ENCODE data around the gene RALGAPA2.

The RALGAPA2 gene

DNA sequence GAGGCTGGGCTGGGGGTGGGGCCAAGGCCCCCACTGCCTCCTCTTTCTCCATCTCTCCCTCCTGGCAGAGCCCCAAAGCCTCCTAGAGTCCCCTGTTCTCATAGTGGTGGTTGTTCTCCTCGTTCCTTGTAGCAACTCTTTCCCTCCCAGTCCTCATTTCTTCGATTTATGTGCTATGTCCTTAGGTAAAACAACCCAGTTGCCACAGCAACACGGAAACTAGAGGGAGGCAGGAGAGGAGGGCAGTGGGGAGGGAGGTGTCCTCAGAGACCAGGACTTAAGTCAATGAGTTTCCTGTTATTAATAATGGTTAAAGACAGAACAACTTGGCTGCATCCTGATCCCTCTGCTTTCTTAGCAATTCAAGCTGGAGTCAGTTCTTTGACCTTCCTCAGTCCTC, 183.6 kb downstream of the RALGAPA2 start:
- DNase-seq, result no peak

DNA sequence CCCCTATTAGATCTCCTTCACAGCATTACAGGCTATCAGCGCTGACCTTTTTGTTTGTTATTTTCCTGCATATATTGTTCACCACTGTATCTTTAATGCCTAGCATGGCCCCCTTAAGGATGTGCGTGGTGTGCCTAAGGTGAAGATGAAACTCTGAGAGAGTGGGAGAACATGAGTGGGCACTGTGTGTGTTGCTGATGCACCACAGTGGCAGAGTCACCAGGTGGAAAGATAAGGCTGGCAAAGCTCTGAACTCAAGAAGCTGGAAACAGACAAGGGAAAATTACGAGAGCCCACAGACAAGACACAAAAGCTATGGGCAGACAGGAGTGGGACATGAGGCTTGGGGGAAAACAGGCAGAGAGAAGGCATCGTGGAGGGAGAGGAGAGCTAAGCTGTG, 184.8 kb downstream of the RALGAPA2 start:
- DNase-seq, result no peak

DNA sequence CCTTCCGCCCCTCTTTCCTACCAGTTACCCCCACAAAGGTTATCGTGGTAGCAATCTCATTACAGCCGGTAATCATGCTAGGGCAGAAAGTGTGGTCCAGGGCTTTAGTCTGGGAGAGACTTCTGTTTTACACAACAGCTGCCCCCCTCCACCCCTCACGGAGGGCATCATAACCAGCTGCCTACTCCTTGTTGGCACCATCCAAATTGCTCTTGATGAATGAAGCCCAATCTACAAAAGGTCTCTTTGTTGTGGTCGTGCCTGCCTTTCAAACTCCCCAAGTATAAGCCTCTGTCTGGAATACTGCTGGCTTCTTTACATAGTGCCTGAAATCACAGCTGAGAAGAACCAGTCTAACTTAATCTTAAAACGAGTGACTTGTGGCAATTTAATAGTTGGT, 186.7 kb downstream of the RALGAPA2 start:
- peak; percentile 29 for DNase-seq

DNA sequence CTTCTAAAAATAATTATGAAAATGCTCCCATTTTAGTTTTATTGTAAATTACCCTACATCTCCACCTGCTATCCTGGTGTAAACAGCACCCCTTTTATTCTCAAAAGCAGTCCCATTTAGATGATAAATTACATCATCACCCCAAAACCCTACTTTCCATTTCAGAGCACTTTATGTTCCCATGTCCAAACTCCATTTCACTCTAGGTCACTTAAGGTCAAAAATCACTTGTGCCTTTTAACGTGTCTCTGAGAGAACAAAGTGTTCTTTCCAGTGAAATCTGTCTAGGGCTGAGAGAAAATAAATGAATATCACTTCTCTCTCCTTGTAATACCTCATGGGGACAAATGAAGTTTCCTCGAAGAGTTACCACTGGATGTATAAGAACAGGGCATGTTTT, 187.2 kb downstream of the RALGAPA2 start:
- DNase-seq, result no peak

DNA sequence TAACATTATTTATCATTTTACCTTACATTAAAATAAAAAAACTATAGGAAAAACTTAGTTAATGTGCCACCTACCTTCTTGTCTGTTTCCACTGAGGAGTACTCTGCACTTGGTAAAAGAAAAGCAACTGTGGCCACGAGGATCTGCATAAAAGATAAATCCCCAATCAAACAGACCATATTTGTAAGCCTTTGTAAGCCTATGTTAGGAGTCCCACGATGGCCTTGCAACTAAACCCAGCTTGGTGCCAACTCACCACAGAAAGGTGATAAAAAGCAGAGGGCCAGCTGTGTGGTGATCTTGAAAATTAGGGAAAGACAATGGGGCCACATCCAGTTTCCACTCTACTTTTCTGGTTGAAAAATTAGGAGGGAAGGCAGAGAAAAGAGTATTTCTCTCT, 187.7 kb downstream of the RALGAPA2 start:
- DNase-seq, result no peak

DNA sequence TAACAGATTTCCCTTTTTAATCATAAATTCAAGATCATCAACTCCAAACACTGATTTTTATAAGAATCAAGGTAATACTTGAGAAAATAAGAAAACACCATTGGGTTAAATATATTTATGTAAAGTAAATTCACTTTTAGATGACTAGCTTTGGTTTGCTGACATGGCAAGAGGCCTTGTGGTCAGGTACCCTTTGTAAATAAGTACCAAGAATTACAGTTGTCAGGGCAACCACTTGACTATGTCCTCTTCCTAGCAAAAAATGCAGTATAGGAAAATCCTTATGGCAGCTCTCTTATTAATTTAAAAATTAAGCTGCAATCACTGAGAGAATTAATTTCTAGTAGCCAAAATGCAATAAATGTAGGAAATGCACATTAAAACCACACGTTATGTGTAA, 190.7 kb downstream of the RALGAPA2 start:
- no peak for DNase-seq

DNA sequence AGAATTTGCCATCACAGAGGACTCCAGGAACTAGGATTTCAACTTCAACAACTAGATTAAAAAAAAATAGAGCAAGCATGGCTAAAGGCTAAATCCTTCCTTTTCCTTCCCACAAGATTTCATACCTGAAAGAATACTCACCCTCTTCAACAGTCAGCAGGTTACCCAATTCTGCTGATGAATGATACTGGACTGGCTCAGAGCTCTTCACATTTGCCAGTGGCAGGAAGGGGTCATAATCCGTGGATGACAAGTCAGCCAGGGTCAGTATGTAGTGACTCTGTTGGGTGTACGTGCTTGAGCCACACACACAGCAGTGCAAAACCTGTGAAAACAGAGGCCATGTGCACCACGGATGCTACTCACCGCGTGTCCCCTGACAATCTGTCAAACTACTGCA, 191.7 kb downstream of the RALGAPA2 start:
- DNase-seq, result no peak

DNA sequence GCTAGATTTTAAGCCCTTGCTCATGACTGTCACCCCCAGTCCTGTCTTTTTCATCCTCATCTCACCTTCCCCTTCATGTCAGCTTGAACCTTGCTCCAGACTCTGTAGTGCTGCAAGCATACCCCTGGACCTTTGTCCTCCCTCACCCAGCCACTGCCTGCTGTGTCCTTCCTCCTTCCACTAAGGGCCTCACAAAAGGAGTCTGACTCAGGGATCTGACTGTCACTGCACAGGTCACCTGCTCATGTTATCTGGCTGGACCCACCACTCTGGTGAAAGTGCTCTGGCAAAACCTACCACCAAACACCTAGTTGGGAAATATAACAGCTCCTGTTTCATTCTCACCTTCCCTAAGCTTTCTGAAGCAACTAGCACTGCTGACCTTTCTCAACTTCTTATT, 193.2 kb downstream of the RALGAPA2 start:
- no peak for DNase-seq

DNA sequence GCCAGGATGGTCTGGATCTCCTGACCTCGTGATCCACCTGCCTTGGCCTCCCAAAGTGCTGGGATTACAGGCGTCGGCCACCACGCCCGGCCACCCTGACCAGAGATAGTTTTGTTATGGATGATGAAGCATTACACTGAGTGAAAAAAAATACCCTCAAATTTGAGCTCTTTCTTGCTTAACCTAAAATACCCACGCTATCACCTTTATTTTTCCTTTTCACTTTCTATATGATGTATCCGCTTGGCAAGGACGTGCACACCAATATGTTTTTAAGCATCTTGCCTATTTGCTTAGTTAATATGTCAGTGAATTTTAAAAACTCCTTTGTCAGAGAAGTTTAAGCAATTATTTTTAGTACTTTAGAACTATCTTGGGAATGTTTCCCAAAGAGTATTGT, 194.2 kb downstream of the RALGAPA2 start:
- no peak for DNase-seq

DNA sequence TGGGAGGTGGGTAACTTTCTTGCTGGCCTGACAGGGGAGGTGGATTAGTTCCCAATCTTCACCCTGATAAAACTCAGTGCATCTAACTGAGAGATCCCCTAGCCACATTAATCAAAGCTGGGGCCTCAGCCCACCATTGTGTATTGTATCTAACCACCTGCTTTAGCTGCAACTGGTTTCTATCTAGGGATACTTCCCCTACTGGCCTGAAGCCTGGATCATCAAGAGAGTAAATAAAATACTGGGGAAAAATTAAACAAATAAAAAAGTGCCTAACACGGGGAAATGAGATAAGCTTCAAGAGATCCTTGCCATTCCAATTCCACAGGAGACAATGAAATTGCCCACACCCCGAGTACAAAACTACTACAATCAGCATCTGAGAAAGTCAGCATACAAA, 195.1 kb downstream of the RALGAPA2 start:
- no peak for DNase-seq

DNA sequence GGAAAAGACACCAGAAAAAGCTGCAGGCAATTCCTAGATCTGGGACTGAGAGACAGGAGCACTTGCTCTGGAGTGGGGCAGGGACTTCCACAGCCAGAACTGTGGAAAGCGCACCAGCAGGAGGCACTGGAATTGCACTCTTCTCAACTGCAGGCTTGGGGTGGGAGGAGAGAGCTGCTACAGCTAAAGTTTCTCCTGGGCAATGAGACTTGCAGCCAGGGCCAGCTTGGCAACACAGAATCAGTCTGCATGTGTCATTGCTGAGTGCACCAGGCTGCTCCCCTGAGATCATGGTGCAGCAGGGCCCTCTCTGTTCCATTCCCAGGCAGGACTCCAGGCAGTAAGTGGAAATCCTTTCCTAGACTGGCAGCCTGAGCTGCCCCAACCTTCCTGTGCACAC, 198.7 kb downstream of the RALGAPA2 start:
- DNase-seq, result no peak

DNA sequence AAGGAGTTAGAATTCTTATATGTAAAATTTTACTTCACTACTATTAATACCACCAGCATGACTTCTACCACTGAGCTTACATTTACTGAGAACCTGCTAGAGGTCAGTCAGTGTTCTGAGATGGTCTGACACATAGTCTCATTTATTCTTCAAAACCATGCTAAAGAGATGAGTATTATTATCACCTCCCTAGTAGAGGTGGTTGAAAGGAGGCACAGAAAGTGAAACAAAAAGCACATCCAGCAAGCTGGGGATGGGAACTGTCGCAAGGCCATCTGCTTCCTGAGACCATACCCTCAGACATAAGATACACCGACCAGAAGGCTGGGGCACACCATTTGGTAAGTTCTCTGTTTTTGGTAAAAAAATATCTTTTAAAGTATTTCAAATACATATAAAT, 206.9 kb downstream of the RALGAPA2 start:
- DNase-seq, result no peak

DNA sequence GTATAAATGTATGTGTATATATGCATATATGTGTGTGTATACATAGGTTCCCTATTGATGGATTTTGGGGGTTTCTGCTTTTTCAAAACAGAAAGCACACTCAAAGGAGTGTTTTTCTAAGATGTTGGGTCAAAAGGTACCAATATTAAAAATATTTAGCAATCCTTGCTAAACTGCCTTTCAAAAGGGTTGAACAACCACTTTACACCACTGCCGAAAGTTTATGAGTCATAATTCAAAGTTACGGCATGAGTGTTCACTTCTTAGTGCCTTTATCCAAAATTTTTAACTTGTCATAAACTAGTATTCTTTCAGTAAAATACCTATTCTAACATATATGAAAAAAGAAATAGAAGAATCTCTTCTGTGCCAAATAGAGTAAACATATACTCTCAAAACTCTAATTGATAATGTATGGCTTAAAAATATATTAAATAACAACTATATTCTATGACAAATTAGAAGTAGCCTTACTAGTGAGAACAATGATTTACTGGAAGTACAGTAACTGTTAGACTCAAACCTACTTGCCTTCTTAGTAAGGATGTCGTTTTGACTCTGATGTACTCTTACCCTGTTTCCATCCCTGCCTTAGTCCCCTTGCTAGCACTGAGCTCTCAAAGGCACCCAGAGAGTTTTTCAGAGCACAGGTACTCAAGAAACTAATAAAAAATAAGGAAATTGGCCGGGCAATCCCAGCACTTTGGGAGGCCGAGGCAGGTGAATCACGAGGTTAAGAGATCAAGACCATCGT, 208.5 kb downstream of the RALGAPA2 start:
- DNase-seq, result no peak

DNA sequence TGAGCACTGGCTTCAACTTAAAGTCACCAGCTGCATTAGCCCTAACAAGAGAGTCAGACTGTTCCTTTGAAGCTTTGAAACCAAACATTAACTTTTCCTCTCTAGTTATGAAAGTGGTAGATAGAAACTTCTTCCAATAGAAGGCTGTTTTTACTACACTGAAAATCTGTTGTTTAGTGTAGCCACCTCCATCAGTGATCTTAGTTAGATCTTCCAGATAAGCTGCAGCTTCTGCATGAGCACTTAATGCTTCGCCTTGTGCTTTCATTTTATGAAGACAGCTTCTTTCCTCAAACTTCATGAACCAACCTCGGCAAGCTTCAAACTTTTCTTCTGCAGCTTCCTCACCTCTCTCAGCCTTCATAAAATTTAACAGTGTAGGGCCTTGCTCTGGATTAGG, 211.3 kb downstream of the RALGAPA2 start:
- no peak for DNase-seq

DNA sequence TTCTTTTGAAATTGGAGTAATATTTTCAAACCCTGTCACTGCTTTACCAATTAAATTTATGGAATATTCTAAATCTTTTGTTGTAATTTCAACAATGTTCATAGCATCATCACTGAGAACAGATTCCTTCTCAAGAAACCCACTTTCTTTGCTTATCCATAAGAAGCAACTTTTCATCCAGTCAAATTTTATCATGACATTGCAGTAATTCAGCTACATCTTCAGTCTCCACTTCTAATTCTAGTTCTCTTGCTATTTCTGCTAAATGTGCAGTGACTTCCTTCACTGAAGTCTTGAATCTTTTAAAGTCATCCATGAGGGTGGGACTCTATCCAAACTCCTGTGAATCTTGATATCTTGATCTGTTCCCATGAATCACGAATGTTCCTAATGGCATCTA, 212.1 kb downstream of the RALGAPA2 start:
- DNase-seq, result no peak

DNA sequence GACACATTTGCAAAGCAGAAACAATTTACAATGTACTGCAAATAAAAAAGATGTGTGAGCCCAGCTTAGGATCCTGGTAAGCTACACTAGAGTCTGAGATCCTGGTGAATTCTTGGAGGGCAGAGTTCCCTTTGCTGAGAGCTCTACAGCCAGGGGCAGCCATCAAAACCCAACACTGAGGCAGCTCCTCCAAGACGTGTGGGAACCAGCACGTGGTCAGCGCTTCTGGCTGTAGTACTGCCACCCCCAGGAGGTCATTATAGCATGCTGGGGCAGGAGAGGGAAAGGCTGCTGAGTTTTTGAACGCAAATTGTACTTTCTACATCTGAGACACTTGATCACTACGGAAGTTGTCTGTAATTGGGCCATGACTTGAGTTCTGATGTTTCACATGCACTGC, 213.0 kb downstream of the RALGAPA2 start:
- no peak for DNase-seq

DNA sequence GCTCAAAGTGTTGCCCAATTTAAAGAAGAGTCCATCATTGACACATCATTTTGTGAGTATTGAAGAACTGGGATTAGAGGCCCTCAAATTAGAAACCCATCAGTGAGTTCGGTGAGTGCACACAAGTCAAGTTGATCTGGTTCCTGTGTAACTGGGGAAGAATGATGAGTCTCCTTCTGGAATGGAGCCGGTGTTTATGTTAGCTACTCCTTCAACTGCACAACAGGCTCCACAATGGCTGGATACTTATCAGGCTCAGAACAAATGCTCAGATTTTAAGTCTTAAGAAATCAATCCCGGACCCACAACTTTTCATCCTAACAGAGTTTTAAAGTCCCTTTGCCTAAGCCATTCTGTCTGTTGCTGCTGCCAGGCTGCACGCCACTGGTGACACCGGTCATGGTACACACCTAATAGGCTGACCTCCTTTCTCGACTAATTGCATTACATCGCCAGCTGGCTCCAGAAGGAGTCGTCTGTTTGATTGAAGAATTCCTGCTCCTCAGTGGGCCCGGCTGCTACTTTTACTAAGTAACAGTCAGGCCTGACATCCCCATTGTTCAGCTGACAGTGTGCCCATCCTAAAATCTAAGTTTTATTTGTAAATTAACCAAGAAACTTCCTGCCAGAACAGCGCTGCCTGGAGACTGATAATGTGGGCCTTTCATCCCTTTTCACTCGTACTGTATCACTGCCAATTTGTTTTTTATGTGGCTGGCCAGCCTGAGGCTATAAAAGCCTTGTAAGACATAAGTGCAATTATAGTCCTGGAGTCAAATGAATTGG, 214.2 kb downstream of the RALGAPA2 start:
- DNase-seq, result no peak

DNA sequence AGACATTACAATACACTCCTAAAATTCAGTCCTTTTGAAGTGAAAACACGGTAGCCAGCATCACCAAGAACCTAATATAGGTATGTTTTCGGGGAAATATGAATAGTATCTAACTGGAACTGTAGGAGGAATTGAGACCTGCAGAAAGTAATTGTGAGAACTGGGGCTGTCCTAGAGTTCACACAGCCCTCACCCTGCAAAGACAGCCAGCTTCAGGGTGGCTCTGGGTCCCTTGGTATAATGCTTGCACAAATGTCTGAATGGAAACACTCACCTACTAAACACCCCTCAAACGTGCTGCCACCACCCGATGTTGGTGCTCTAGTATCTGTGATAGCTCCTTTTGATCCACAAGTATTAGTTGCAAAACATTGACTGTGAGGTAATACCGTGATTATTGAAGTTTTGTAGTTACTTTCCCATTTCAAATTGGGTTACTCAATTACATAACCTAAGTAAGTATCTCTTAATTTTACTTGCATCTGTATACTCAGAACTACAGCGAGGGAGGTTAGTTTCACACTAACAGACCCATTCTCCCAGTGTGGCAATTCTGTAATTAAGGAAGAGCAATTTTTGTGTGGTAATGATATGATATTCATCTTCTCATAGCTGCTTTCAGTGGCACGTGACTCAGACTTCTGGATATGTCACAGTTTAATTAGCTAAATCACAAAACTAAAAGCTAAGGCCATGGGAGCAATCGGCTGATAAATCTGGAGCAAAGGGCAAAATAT, 215.0 kb downstream of the RALGAPA2 start:
- no peak for DNase-seq

DNA sequence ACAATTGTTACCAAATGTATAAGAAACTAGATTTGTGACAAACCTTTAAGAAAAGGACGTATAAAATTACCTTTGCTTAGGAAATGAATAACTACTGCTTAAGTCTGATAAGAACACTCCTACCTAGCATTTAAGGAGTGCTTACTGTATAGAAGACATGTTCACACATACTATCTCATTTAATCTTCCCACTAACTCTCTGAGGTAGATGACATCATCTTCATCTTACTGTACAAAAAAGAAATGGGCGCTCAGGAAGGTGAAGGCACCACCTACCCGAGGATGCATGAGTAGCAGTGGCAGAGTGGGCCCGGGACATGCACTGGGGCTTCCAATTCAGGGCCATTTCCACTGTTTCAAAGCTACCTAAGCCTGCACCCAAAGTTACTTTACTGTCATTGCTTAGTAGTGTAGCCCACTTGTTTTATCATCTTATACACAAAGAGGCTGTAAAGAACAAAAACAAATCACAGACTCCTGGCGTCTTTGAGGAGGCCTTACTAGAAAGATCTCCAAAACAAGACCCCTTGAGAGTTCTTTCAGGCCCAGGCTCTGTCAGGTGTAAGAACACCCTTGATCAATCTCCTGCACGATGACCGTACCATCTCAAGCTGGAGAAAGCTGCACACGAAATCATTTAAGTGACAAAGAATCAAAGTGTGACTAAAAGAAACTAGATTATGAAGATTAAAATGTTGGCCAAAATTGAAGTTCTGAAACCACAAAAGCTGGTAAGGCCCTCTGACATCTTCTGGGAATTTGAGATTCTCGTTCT, 216.5 kb downstream of the RALGAPA2 start:
- DNase-seq, result no peak

DNA sequence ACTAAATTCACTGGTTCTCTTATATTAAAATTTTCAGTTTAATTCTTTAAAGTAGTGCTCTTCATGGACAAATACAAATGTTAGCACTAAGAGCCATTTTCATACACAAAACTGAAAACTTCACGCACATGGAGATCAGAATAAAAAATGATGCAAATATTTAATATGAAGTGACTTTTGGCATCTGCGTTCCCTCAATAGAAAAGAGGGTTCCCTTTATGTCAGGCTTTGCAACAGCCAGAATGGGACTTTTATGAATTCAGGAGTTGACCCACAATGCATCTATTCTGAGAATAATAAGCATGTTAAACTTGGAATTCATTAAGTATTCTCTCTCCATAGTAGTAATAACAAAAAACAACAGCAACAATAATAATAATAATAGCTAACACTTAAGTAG, 218.7 kb downstream of the RALGAPA2 start:
- DNase-seq, result no peak

DNA sequence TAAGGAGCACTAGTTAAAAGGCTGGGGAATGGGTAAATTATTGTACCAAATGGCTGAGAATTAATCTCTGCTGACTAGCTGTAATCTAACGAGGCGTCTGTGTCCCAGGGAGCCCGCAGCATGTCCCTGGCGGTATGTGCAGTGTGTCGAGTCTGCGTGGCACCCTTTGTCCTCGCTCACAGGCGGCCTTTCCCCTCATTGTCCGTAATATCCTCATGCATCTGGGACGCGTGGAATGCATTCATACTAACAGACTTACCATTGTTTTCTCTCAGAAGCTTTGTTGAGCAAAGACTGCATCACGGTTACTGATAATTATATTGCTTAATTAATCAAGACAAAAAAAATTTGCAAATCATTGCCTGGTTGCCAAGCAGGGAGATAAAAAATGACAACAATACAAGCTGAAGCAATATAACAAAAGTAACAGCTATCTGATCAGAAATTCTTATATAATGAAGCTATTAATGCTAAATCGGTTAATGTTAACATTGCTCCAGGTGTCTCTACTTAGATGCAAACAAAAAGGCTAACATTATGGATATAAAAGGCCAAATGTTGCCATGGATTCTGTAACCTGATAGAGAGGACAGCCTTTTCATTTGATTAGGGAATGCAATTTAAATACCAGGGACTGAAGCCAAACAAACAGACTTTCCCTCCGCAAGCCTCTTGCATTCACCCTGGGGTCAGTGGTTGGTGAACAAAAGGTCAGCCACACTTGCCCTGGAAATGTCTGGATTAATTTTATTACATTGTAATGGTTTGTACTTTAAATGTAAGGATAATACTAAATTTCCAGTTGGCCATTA, 219.7 kb downstream of the RALGAPA2 start:
- DNase-seq, result no peak

DNA sequence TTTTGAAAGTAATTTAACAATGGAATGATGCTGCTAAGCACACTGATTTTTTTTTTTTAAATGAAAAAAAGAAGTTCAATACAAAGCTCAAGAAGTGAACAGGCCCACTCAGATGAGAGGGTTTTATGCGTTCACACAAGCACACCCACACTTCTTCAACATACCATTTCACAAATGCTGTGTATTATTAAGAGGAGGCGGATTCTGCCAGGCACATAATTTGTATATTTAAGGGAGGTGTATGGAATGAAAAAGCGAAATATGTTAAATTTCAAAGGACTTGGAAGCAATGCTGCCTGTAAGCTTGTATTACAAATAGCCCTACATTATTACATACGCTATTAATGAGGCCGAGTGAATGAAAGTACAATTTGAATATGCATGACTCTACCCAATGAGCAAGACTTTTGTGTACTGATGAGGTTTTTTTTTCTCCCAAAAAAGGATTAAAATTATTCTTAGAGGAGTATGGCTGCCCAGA, 220.6 kb downstream of the RALGAPA2 start:
- no peak for DNase-seq

Data from femur (tissue), 1 donor.